NCI-H2171 (cell line): Measurements from ENCODE around the gene KAT7.

Experiments
- DNase-seq: peaks from one replicate; lab custom pipeline; 2025; lab: John Stamatoyannopoulos, UW

The KAT7 gene

GRCh38 chr17:49842846-49843245 is 54.4 kb downstream of the KAT7 start:
- DNase-seq = no peak

- DNase-seq = no peak
Observed at GRCh38 chr17:49843774-49844350, 55.4 kb downstream of the KAT7 start.

- DNase-seq = no peak
Observed at GRCh38 chr17:49845321-49845720, 56.8 kb downstream of the KAT7 start.

- no peak for DNase-seq
Observed at GRCh38 chr17:49846938-49847712, 58.6 kb downstream of the KAT7 start.

GRCh38 chr17:49848019-49848473 is 59.6 kb downstream of the KAT7 start, which contains the start of gene TAC4:
Gene TAC4 (minus strand): TSS chr17:49848069. CDS start chr17:49848017, 52 bp downstream.
- no peak for DNase-seq

GRCh38 chr17:49848739-49849138 is 60.3 kb downstream of the KAT7 start:
- no peak for DNase-seq

- no peak for DNase-seq
Observed at GRCh38 chr17:49850218-49850610, 61.7 kb downstream of the KAT7 start.

GRCh38 chr17:49850772-49851386 is 62.4 kb downstream of the KAT7 start:
- no peak for DNase-seq

- DNase-seq = peak; percentile 53
Observed at GRCh38 chr17:49851387-49852291, 63.2 kb downstream of the KAT7 start.

- no peak for DNase-seq
Observed at GRCh38 chr17:49853470-49854015, 65.1 kb downstream of the KAT7 start.

GRCh38 chr17:49854126-49854525 is 65.6 kb downstream of the KAT7 start:
- DNase-seq = no peak

GRCh38 chr17:49858796-49859195 is 70.3 kb downstream of the KAT7 start:
- no peak for DNase-seq

- no peak for DNase-seq
Observed at GRCh38 chr17:49859991-49860953, 71.8 kb downstream of the KAT7 start.

GRCh38 chr17:49861150-49861884 is 72.8 kb downstream of the KAT7 start:
- DNase-seq = peak; percentile 24

GRCh38 chr17:49862781-49863331 is 74.4 kb downstream of the KAT7 start:
- DNase-seq = no peak

- DNase-seq = no peak
Observed at GRCh38 chr17:49866019-49866380, 77.5 kb downstream of the KAT7 start.

GRCh38 chr17:49866882-49867413 is 78.5 kb downstream of the KAT7 start:
- DNase-seq = no peak

GRCh38 chr17:49869038-49869374 is 80.5 kb downstream of the KAT7 start:
- DNase-seq = no peak

GRCh38 chr17:49870298-49870697 is 81.8 kb downstream of the KAT7 start:
- DNase-seq = no peak
